Measurements from ENCODE around the gene TMEM184C.

The TMEM184C gene

GRCh38 chr4:147617841-147618691, 869 bp downstream of the TMEM184C start:
- peak overlapping the region; percentile 89 for H3K4me3 ChIP-seq (ENCODE audit: low read depth, low read length)
- H3K27ac ChIP-seq = peak overlapping the region; percentile 52
- peaks cover 3% of the 10 kb centered on the region for H3K36me3 ChIP-seq (replicated peaks)
- H3K27me3 ChIP-seq (replicated peaks) = no peaks in the 10 kb centered on the region
- in situ Hi-C loops (cut with HindIII; ENCODE audit: low pct_ligation_motif_present, low sequenced_read_pairs) = no loop called here
- TF ChIP-seq, protein P1, sequence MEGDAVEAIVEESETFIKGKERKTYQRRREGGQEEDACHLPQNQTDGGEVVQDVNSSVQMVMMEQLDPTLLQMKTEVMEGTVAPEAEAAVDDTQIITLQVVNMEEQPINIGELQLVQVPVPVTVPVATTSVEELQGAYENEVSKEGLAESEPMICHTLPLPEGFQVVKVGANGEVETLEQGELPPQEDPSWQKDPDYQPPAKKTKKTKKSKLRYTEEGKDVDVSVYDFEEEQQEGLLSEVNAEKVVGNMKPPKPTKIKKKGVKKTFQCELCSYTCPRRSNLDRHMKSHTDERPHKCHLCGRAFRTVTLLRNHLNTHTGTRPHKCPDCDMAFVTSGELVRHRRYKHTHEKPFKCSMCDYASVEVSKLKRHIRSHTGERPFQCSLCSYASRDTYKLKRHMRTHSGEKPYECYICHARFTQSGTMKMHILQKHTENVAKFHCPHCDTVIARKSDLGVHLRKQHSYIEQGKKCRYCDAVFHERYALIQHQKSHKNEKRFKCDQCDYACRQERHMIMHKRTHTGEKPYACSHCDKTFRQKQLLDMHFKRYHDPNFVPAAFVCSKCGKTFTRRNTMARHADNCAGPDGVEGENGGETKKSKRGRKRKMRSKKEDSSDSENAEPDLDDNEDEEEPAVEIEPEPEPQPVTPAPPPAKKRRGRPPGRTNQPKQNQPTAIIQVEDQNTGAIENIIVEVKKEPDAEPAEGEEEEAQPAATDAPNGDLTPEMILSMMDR (IDR thresholded peaks at IDR 0.05; ENCODE audit: low read depth, low read length, missing control alignments) = no peak
- no peak for DNase-seq

DNA sequence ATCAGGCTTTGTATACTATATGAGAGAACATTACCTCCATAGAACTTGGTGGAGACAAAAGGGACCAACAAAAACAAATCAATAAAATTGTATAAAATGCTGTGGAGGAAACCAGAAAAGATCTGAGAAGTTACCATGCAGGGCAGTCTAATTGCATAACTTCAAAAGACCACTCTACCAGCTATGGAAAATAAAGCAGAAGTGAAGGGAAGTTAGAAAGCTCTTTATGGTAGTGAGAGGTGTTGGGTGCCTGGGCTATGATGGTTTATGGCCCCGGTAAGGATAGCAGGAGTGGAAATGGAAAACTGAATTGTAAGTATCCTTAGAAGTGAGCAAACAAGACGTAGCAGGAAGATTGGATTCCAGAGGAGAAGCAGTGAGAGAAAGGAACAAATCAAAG, 3.1 kb downstream of the TMEM184C start:
- DNase-seq = no peak
- in situ Hi-C loops (cut with HindIII; ENCODE audit: low pct_ligation_motif_present, low sequenced_read_pairs) = no loop called here
- Histone ChIP-seq H3K27ac (no peak overlapping the region), H3K27me3 (replicated peaks) (no peaks in the 10 kb centered on the region), H3K36me3 (replicated peaks) (peaks cover 10% of the 10 kb centered on the region), H3K4me3 (ENCODE audit: low read depth, low read length) (no peak overlapping the region)
- TF ChIP-seq, protein P1 (IDR thresholded peaks at IDR 0.05; ENCODE audit: low read depth, low read length, missing control alignments) = no peak

DNA sequence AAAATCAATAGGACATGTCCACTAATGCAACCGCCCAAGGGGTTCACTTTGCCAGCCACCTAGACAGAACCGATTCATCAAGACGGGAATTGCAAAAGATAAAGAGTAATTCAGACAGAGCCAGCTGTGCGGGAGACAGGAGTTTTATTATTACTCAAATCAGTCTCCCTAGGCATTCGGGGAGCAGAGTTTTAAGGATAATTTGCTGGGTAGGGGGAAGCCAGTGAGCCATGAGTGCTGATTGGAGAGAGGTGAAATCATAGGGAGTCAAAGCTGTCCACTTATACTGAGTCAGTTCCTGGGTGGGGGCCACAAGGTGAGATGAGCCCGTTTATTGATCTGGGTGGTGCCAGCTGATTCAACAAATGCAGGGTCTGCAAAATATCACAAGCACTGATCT, 8.5 kb downstream of the TMEM184C start:
- DNase-seq = no peak
- TF ChIP-seq, protein P1 (IDR thresholded peaks at IDR 0.05; ENCODE audit: low read depth, low read length, missing control alignments) = no peak
- Histone ChIP-seq H3K36me3 (replicated peaks) (peaks cover 29% of the 10 kb centered on the region), H3K27ac (no peak overlapping the region), H3K27me3 (replicated peaks) (no peaks in the 10 kb centered on the region), H3K4me3 (ENCODE audit: low read depth, low read length) (no peak overlapping the region)
- in situ Hi-C loops (cut with HindIII; ENCODE audit: low pct_ligation_motif_present, low sequenced_read_pairs) = no loop called here

DNA sequence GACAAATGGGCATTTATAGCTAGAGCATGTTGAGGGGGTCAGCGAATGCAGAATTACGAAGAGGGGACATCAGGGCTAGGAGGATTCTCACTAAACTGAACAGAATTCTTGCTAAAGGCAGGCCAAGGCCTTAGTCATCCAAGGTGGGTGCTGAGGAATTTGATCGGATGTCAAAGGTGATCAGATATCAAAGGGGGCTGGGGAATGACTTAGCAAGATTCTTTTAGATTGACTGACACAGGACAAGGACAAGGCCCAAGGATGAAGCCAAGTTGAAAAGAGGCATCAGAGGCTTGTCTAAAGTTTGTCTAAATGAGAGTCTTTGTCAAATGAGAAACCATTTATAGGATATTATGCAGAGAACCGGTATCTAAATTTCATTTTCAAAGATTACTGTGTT, 9.7 kb downstream of the TMEM184C start:
- TF ChIP-seq, protein P1 (IDR thresholded peaks at IDR 0.05; ENCODE audit: low read depth, low read length, missing control alignments) = no peak

GRCh38 chr4:147628415-147628814, 11.2 kb downstream of the TMEM184C start:
- no peaks in the 10 kb centered on the region for H3K27me3 ChIP-seq (replicated peaks)
- TF ChIP-seq, protein P1 (IDR thresholded peaks at IDR 0.05; ENCODE audit: low read depth, low read length, missing control alignments) = no peak
- peaks cover 33% of the 10 kb centered on the region for H3K36me3 ChIP-seq (replicated peaks)
- no peak overlapping the region for H3K27ac ChIP-seq
- DNase-seq = no peak
- no peak overlapping the region for H3K4me3 ChIP-seq (ENCODE audit: low read depth, low read length)
- in situ Hi-C loops (cut with HindIII; ENCODE audit: low pct_ligation_motif_present, low sequenced_read_pairs) = no loop called here

More for the DNA sequence above, 9.7 kb downstream of the TMEM184C start:
- no peak for DNase-seq
- Histone ChIP-seq H3K36me3 (replicated peaks) (peaks cover 29% of the 10 kb centered on the region), H3K4me3 (ENCODE audit: low read depth, low read length) (no peak overlapping the region), H3K27me3 (replicated peaks) (no peaks in the 10 kb centered on the region), H3K27ac (no peak overlapping the region)
- in situ Hi-C loops (cut with HindIII; ENCODE audit: low pct_ligation_motif_present, low sequenced_read_pairs) = no loop called here
